ENCODE measurements around the gene CCNL2.

DNA sequence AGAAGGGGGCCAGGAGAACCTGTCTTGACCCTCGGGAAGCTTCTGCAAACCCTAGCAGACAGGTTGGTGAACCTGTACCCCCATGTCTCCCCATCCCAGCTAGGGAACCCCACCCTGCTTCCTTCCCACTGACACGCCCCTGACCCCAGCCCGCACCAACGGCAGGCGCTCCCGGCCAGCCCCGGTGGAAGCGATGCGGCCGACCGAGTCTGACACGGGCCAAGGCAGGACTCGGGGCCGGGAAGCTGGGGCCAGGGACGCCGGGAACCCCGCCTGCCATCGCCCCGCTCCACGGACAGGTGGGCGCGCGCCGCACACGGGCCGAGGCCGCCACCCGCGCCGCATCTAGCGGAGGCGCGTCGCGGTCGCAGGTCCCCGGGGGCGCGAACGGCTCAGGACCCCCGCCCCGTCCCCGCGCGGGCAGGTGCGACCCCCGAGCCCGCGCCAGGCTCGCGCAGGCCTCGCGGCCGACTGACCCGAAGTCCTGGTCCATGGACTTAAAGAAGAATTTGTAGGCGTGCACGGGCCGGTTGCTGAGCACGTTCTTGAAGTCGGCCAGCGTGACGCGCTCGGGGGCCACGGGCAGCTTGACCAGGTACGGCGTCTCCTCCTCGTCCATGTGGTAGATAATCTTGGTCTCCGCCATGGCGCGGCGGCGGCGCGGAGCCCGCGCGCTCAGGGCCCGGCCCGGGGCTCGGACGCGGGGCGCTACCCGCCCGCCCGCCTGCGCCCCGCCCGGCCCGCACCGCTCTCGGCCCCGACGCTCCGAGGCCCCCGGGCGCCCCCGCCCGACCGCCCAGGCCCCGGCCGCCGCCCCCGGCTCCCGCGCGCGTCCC, 50.5 kb downstream of the CCNL2 start:
- TF ChIP-seq, protein P1, sequence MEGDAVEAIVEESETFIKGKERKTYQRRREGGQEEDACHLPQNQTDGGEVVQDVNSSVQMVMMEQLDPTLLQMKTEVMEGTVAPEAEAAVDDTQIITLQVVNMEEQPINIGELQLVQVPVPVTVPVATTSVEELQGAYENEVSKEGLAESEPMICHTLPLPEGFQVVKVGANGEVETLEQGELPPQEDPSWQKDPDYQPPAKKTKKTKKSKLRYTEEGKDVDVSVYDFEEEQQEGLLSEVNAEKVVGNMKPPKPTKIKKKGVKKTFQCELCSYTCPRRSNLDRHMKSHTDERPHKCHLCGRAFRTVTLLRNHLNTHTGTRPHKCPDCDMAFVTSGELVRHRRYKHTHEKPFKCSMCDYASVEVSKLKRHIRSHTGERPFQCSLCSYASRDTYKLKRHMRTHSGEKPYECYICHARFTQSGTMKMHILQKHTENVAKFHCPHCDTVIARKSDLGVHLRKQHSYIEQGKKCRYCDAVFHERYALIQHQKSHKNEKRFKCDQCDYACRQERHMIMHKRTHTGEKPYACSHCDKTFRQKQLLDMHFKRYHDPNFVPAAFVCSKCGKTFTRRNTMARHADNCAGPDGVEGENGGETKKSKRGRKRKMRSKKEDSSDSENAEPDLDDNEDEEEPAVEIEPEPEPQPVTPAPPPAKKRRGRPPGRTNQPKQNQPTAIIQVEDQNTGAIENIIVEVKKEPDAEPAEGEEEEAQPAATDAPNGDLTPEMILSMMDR (conservative IDR thresholded peaks at IDR 0.05 in 1 of 2, IDR thresholded peaks at IDR 0.05 in 1 of 2; ENCODE audit: low read depth in 1 of 2, low read length in 2 of 2) = no peak
- TF ChIP-seq EZH2 (IDR thresholded peaks at IDR 0.05; ENCODE audit: low read length, missing control alignments) = no peak

All from fibroblast of lung (primary cell).